Adrenal gland (tissue), 5 donors: ENCODE data around the gene TRAPPC6A.

Experiments used
- POLR2A ChIP-seq, 2 donors: fragments of 450-650 bp; IDR thresholded peaks; one replicate each; pipeline ENCODE4 v1.6.1; 2017; ENCODE audit warnings: antibody characterized with exemption in 2 of 2, mild to moderate bottlenecking in 2 of 2, moderate library complexity in 1 of 2
- TF ChIP-seq, protein P1 (sequence below), 6 experiments: fragments of 450-650 bp in 4 of 6; fragments of 200-600 bp in 2 of 6; sonication (generic) in 1 of 6; IDR thresholded peaks; 1 replicate in 5 of 6; 2 replicates in 1 of 6; pipeline versions ENCODE4 v1.5.1 to v1.8.0; 2016 to 2021; ENCODE audit warnings: antibody characterized with exemption in 6 of 6, mild to moderate bottlenecking in 2 of 6, moderate library complexity in 1 of 6
- donor health status: DM: no; HTN: no; CAD: no.

DNA sequence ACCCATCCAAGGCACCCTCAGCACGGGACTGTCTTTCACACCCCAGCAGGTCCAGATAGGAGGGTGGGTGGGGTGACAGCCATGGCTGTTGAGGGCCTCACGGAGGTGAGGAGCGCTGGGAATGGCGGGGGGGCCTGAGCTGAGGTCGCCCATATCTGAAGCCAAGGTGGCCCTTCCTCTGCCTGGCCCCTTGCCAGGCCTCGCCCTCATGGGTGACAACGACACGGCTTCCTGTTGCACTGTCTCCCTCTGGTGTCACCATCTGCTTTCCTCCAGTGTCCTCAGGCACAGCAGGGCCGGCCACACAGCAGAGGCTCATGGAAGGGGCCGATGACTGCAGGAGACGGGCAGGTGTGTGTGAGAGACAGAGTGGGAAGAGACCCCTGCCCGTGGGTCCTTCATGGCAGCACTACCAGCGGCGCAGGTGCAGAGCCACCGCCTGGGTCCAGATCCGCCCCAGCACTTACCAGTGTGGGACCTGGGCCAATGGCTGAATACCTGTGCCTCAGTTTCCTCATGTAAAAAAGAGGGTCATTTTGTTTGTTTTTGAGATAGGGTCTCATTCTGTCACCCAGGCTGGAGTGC, 9.2 kb downstream of the TRAPPC6A start:
- TF ChIP-seq, protein P1, sequence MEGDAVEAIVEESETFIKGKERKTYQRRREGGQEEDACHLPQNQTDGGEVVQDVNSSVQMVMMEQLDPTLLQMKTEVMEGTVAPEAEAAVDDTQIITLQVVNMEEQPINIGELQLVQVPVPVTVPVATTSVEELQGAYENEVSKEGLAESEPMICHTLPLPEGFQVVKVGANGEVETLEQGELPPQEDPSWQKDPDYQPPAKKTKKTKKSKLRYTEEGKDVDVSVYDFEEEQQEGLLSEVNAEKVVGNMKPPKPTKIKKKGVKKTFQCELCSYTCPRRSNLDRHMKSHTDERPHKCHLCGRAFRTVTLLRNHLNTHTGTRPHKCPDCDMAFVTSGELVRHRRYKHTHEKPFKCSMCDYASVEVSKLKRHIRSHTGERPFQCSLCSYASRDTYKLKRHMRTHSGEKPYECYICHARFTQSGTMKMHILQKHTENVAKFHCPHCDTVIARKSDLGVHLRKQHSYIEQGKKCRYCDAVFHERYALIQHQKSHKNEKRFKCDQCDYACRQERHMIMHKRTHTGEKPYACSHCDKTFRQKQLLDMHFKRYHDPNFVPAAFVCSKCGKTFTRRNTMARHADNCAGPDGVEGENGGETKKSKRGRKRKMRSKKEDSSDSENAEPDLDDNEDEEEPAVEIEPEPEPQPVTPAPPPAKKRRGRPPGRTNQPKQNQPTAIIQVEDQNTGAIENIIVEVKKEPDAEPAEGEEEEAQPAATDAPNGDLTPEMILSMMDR (IDR thresholded peaks at IDR 0.05): no peak
- no peak for TF ChIP-seq POLR2A (IDR thresholded peaks at IDR 0.05)
